Pancreas (tissue), 10 donors: ENCODE results near the gene CLDN22. TPM values are rescaled to one million over a fixed set of nuclear protein-coding genes. Genes with fewer than 3 reads are reported as not detected.

ENCODE experiments used
- ATAC-seq, 4 donors: fragments of 200-7000 bp; cut with Tn5 transposase; one replicate each; pipeline versions ENCODE4 v1.8.0 to v1.9.1; 2020; ENCODE audit warnings: mild to moderate bottlenecking in 4 of 4, moderate library complexity in 4 of 4
- DNase-seq, 6 donors: peaks; one replicate each; pipeline ENCODE4 v3.0.0-alpha.2; 2020
- FAIRE-seq: peaks from 2 replicates; lab custom pipeline; 2012; peaks lifted over from hg19 to GRCh38; lab: Jason Lieb, UNC
- H3K27ac ChIP-seq, 4 donors: fragments of 200-600 bp; sonication (generic); 1 replicate in 3 of 4; 2 replicates in 1 of 4; pipeline versions ENCODE4 v1.5.0 to v1.8.0; 2020
- H3K27me3 ChIP-seq, 4 donors: fragments of 200-600 bp; one replicate each; pipeline ENCODE4 v1.8.0; 2021
- H3K36me3 ChIP-seq, 3 donors: fragments of 200-600 bp; sonication (generic) in 1 of 3; one replicate each; pipeline versions ENCODE4 v1.5.0 to v1.8.0; 2020 to 2021
- H3K4me1 ChIP-seq, 3 donors: fragments of 200-600 bp; one replicate each; pipeline ENCODE4 v1.8.0; 2021
- H3K4me3 ChIP-seq, 4 donors: fragments of 200-600 bp; sonication (generic) in 2 of 4; one replicate each; pipeline versions ENCODE4 v1.5.0 to v1.8.0; 2020 to 2021
- H3K9me3 ChIP-seq, 4 donors: fragments of 200-600 bp; one replicate each; pipeline ENCODE4 v1.8.0; 2021
- CTCF ChIP-seq, 4 donors: fragments of 200-600 bp; sonication (generic) in 3 of 4; IDR thresholded peaks; one replicate each; pipeline versions ENCODE4 v1.5.0 to v1.8.0; 2021; ENCODE audit warnings: antibody characterized with exemption in 4 of 4
- WGBS, 2 donors: extraction: QIAGEN DNeasy Blood & Tissue Kit; methylation state at CpG; one replicate each; pipeline ENCODE4 v1.1.7; 2013; 5-methylcytosine and 5-hydroxymethylcytosine counted together
- intact Hi-C, 3 donors: fragments of 100-400 bp; cut with DNase I; formaldehyde crosslinking; loops; one replicate each; pipeline versions ENCODE4 v1.11.1 to v1.14.2; 2022
- polyA plus RNA-seq, 2 donors: library from polyadenylated mRNA; stranded (reverse); fragments of 200-250 nt; gene quantifications; one replicate each; pipeline ENCODE4 v1.2.3, GENCODE V29; 2013
- total RNA-seq, 6 donors: library from RNA; stranded (reverse); fragmentation: NEBNext Ultra II Directional in 4 of 6; extraction: Animal tissue kit (Norgen Biotek cat#: 25700) in 4 of 6; gene quantifications; one replicate each; pipeline versions ENCODE4 v1.2.1 to v1.2.4, GENCODE V29; 2021 to 2023
- donor health status: healthy with polysubstance abuse.
- donor health status: DM: no; HTN: no; CAD: no; lungs with moderate emphysema.
- donor health status: DM: no; HTN: no; CAD: no.
- donor health status: control.
- donor health status: control.
- donor health status: Bipolar disorder and iron deficiency.
- donor health status: DM: yes; HTN: yes; CAD: no.
- donor health status: DM: no; HTN: no; CAD: no.
- donor health status: DM: no; HTN: no; CAD: no.
- donor health status: DM: yes; HTN: yes; CAD: no.

The CLDN22 gene
- total and polyA plus RNA-seq, 8 donors = 0.02 TPM; not detected in 7

- DNase-seq (no peak), FAIRE-seq (no peak), ATAC-seq (no peak)
- intact Hi-C loops = no loop called here
- no peak for TF ChIP-seq CTCF (IDR thresholded peaks at IDR 0.05)
- WGBS, 2 donors = 90 to 97% methylated on average over 5 of the region's 5 CpGs
- H3K27me3 ChIP-seq = no peaks in the 10 kb centered on the region
- no peak overlapping the region for H3K4me3 ChIP-seq
- H3K36me3 ChIP-seq = no peaks in the 10 kb centered on the region
- no peaks in the 10 kb centered on the region for H3K9me3 ChIP-seq
- no peak overlapping the region for H3K27ac ChIP-seq
- peaks cover 0 to 8% (median 7%) of the 10 kb centered on the region in 3 donors for H3K4me1 ChIP-seq
Observed at GRCh38 chr4:183352546-183352945, 32.5 kb upstream of the CLDN22 start.

DNA sequence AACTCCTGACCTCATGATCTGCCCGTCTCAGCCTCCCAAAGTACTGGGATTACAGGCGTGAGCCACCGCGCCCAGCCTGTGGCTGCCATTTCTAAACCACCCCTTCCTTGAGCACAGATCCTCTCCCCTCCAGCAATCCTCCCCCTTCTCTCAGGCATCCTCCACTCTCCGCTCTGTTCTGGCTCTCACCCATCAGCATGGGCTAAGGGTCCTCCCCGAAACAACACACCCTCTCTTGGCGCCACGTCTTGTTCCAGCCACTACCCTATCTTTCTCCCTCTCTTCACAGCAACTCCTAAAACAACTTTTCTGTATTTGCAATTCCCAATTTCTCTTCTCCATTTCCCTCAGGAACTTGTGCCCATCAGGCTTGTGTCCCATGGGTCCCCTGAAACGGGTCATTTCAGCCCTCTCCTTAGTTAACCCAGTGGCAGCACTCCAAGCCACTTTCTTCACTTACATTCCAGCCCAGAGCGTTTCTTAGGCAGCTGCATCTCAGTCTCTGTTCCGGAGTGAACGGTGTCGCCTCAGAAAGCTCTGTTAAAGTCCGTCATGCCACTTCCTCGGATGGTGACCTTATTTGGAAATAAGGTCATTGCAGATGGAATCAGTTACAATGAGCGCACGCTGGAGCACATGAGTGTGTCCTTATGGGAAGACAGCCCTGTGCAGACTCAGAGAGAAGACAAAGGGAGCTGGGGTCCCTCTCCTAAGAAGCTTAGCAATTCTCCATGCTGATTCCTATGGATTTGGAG is 30.4 kb upstream of the CLDN22 start:
- H3K4me3 ChIP-seq = no peak overlapping the region
- 84 to 87% methylated on average over 17 of the region's 17 CpGs for WGBS, 2 donors
- no peak overlapping the region for H3K27ac ChIP-seq
- no peak for TF ChIP-seq CTCF (IDR thresholded peaks at IDR 0.05)
- H3K4me1 ChIP-seq = peaks cover 0 to 8% (median 7%) of the 10 kb centered on the region in 3 donors
- FAIRE-seq = no peak
- intact Hi-C loops = no loop called here
- no peaks in the 10 kb centered on the region for H3K36me3 ChIP-seq
- DNase-seq = no peak
- no peak for ATAC-seq
- no peaks in the 10 kb centered on the region for H3K27me3 ChIP-seq
- H3K9me3 ChIP-seq = no peaks in the 10 kb centered on the region

GRCh38 chr4:183349673-183350072 is 29.6 kb upstream of the CLDN22 start:
- Histone ChIP-seq H3K27ac (no peak overlapping the region), H3K27me3 (no peaks in the 10 kb centered on the region), H3K4me3 (no peak overlapping the region), H3K9me3 (no peaks in the 10 kb centered on the region), H3K36me3 (no peaks in the 10 kb centered on the region), H3K4me1 (peaks cover 0 to 5% (median 4%) of the 10 kb centered on the region in 3 donors)
- intact Hi-C loops = no loop called here
- WGBS, 2 donors = 89 to 92% methylated on average over 9 of the region's 9 CpGs
- no peak for TF ChIP-seq CTCF (IDR thresholded peaks at IDR 0.05)
- DNase-seq (no peak), FAIRE-seq (no peak), ATAC-seq (no peak)

DNA sequence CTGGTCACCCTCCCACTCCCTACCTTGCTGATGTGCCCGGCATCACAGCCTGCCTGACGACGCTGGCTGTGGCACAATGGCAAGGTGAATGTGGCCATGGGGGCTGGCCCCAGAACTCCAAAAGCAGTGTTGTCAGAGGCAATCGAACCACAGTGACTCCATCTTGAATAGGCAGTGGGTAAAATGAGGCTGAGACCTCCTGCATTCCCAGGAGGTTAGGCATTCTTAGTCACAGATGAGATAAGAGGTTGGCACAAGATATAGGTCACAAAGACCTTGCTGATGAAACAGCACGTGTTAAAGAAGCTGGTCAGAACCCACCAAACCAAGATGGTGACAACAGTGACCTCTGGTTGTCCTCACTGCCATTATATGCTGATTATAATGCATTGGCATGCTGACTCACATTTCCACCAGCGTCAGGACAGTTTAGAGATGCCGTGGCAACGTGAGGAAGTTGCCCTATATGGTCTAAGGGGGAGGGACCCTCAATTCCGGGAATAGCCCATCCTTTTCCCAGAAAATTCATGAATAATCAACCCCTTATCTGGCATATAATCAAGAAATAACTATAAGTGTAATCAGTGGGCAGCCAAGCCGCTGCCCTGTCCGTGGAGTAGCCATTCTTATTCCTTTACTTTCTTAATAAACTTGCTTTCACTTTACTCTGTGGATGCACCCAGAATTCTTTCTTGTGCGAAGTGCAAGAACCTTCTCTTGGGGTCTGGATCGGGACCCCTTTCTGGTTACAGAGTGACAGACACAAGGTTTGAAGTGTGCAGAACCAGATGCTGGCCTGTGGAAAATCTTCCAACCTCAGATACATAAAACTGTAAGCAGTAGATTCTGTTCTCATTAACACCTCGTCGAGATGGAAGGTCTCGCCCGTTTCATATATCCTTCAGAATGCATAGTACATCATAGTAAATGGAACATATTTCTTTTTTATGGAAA is 28.9 kb upstream of the CLDN22 start:
- no peak overlapping the region for H3K27ac ChIP-seq
- H3K27me3 ChIP-seq = no peaks in the 10 kb centered on the region
- intact Hi-C loops = no loop called here
- FAIRE-seq (no peak), DNase-seq (no peak), ATAC-seq (peak in 2 of 4 donors; percentile 62 to 76)
- no peak for TF ChIP-seq CTCF (IDR thresholded peaks at IDR 0.05)
- H3K9me3 ChIP-seq = no peaks in the 10 kb centered on the region
- no peak overlapping the region for H3K4me3 ChIP-seq
- no peaks in the 10 kb centered on the region for H3K4me1 ChIP-seq
- 69 to 76% methylated on average over 17 of the region's 17 CpGs for WGBS, 2 donors
- no peaks in the 10 kb centered on the region for H3K36me3 ChIP-seq
